ENCODE results near the gene RNF175.

The RNF175 gene

GRCh38 chr4:153759407-153760316 lies at the start of gene RNF175:
RNF175 (minus strand) TSS chr4:153760024; CDS start chr4:153759862, 162 bp downstream.
- H3K4me1 ChIP-seq (ENCODE audit: control insufficient read depth, insufficient read depth, low read length), result peaks cover 24% of the 10 kb centered on the region
- H3K4me3 ChIP-seq (ENCODE audit: low read depth, low read length), result peak within 1 kb of the TSS; percentile 86
- H3K36me3 ChIP-seq (ENCODE audit: control insufficient read depth, insufficient read depth, low read length), result no peaks in the 10 kb centered on the region
- H3K9me3 ChIP-seq (ENCODE audit: control insufficient read depth, insufficient read depth, low read length), result no peaks in the 10 kb centered on the region
- H3K9ac ChIP-seq (ENCODE audit: low read depth, low read length), result peak within 1 kb of the TSS; percentile 66
- H3K27me3 ChIP-seq (ENCODE audit: control insufficient read depth, insufficient read depth, low read length), result peaks cover 23% of the 10 kb centered on the region

GRCh38 chr4:153809307-153809706 lies 49.5 kb upstream of the RNF175 start:
- Histone ChIP-seq H3K9me3 (ENCODE audit: control insufficient read depth, insufficient read depth, low read length) (no peaks in the 10 kb centered on the region), H3K27me3 (ENCODE audit: control insufficient read depth, insufficient read depth, low read length) (no peaks in the 10 kb centered on the region), H3K4me1 (ENCODE audit: control insufficient read depth, insufficient read depth, low read length) (no peaks in the 10 kb centered on the region), H3K36me3 (ENCODE audit: control insufficient read depth, insufficient read depth, low read length) (no peaks in the 10 kb centered on the region), H3K4me3 (ENCODE audit: low read depth, low read length) (no peak overlapping the region), H3K9ac (ENCODE audit: low read depth, low read length) (no peak overlapping the region)

GRCh38 chr4:153808175-153808574 lies 48.4 kb upstream of the RNF175 start:
- Histone ChIP-seq H3K9ac (ENCODE audit: low read depth, low read length) (no peak overlapping the region), H3K9me3 (ENCODE audit: control insufficient read depth, insufficient read depth, low read length) (no peaks in the 10 kb centered on the region), H3K4me3 (ENCODE audit: low read depth, low read length) (no peak overlapping the region), H3K36me3 (ENCODE audit: control insufficient read depth, insufficient read depth, low read length) (no peaks in the 10 kb centered on the region), H3K4me1 (ENCODE audit: control insufficient read depth, insufficient read depth, low read length) (no peaks in the 10 kb centered on the region), H3K27me3 (ENCODE audit: control insufficient read depth, insufficient read depth, low read length) (no peaks in the 10 kb centered on the region)

- Histone ChIP-seq H3K9me3 (ENCODE audit: control insufficient read depth, insufficient read depth, low read length) (no peaks in the 10 kb centered on the region), H3K4me3 (ENCODE audit: low read depth, low read length) (no peak overlapping the region), H3K27me3 (ENCODE audit: control insufficient read depth, insufficient read depth, low read length) (no peaks in the 10 kb centered on the region), H3K9ac (ENCODE audit: low read depth, low read length) (no peak overlapping the region), H3K36me3 (ENCODE audit: control insufficient read depth, insufficient read depth, low read length) (no peaks in the 10 kb centered on the region), H3K4me1 (ENCODE audit: control insufficient read depth, insufficient read depth, low read length) (no peaks in the 10 kb centered on the region)
Measured at GRCh38 chr4:153806073-153806472, 46.2 kb upstream of the RNF175 start.

GRCh38 chr4:153804722-153805121 lies 44.9 kb upstream of the RNF175 start:
- Histone ChIP-seq H3K27me3 (ENCODE audit: control insufficient read depth, insufficient read depth, low read length) (no peaks in the 10 kb centered on the region), H3K9me3 (ENCODE audit: control insufficient read depth, insufficient read depth, low read length) (no peaks in the 10 kb centered on the region), H3K4me3 (ENCODE audit: low read depth, low read length) (no peak overlapping the region), H3K36me3 (ENCODE audit: control insufficient read depth, insufficient read depth, low read length) (no peaks in the 10 kb centered on the region), H3K4me1 (ENCODE audit: control insufficient read depth, insufficient read depth, low read length) (no peaks in the 10 kb centered on the region), H3K9ac (ENCODE audit: low read depth, low read length) (no peak overlapping the region)

GRCh38 chr4:153799694-153800074 lies 39.9 kb upstream of the RNF175 start:
- peaks cover 2% of the 10 kb centered on the region for H3K27me3 ChIP-seq (ENCODE audit: control insufficient read depth, insufficient read depth, low read length)
- H3K9me3 ChIP-seq (ENCODE audit: control insufficient read depth, insufficient read depth, low read length), result no peaks in the 10 kb centered on the region
- no peak overlapping the region for H3K4me3 ChIP-seq (ENCODE audit: low read depth, low read length)
- no peaks in the 10 kb centered on the region for H3K36me3 ChIP-seq (ENCODE audit: control insufficient read depth, insufficient read depth, low read length)
- H3K9ac ChIP-seq (ENCODE audit: low read depth, low read length), result no peak overlapping the region
- no peaks in the 10 kb centered on the region for H3K4me1 ChIP-seq (ENCODE audit: control insufficient read depth, insufficient read depth, low read length)

GRCh38 chr4:153798901-153799693 lies 39.3 kb upstream of the RNF175 start:
- H3K4me3 ChIP-seq (ENCODE audit: low read depth, low read length), result no peak overlapping the region
- H3K27me3 ChIP-seq (ENCODE audit: control insufficient read depth, insufficient read depth, low read length), result peaks cover 6% of the 10 kb centered on the region
- H3K36me3 ChIP-seq (ENCODE audit: control insufficient read depth, insufficient read depth, low read length), result no peaks in the 10 kb centered on the region
- H3K9me3 ChIP-seq (ENCODE audit: control insufficient read depth, insufficient read depth, low read length), result no peaks in the 10 kb centered on the region
- H3K9ac ChIP-seq (ENCODE audit: low read depth, low read length), result no peak overlapping the region
- no peaks in the 10 kb centered on the region for H3K4me1 ChIP-seq (ENCODE audit: control insufficient read depth, insufficient read depth, low read length)

- no peaks in the 10 kb centered on the region for H3K4me1 ChIP-seq (ENCODE audit: control insufficient read depth, insufficient read depth, low read length)
- H3K9ac ChIP-seq (ENCODE audit: low read depth, low read length), result no peak overlapping the region
- H3K27me3 ChIP-seq (ENCODE audit: control insufficient read depth, insufficient read depth, low read length), result peaks cover 13% of the 10 kb centered on the region
- H3K4me3 ChIP-seq (ENCODE audit: low read depth, low read length), result no peak overlapping the region
- no peaks in the 10 kb centered on the region for H3K36me3 ChIP-seq (ENCODE audit: control insufficient read depth, insufficient read depth, low read length)
- H3K9me3 ChIP-seq (ENCODE audit: control insufficient read depth, insufficient read depth, low read length), result no peaks in the 10 kb centered on the region
Measured at GRCh38 chr4:153798420-153798819, 38.6 kb upstream of the RNF175 start.

GRCh38 chr4:153794006-153794405 lies 34.2 kb upstream of the RNF175 start:
- H3K36me3 ChIP-seq (ENCODE audit: control insufficient read depth, insufficient read depth, low read length), result no peaks in the 10 kb centered on the region
- peaks cover 29% of the 10 kb centered on the region for H3K27me3 ChIP-seq (ENCODE audit: control insufficient read depth, insufficient read depth, low read length)
- peaks cover 7% of the 10 kb centered on the region for H3K4me1 ChIP-seq (ENCODE audit: control insufficient read depth, insufficient read depth, low read length)
- no peak overlapping the region for H3K4me3 ChIP-seq (ENCODE audit: low read depth, low read length)
- no peaks in the 10 kb centered on the region for H3K9me3 ChIP-seq (ENCODE audit: control insufficient read depth, insufficient read depth, low read length)
- H3K9ac ChIP-seq (ENCODE audit: low read depth, low read length), result no peak overlapping the region

GRCh38 chr4:153792618-153793247 lies 32.9 kb upstream of the RNF175 start:
- Histone ChIP-seq H3K36me3 (ENCODE audit: control insufficient read depth, insufficient read depth, low read length) (no peaks in the 10 kb centered on the region), H3K4me1 (ENCODE audit: control insufficient read depth, insufficient read depth, low read length) (peaks cover 8% of the 10 kb centered on the region), H3K9me3 (ENCODE audit: control insufficient read depth, insufficient read depth, low read length) (no peaks in the 10 kb centered on the region), H3K9ac (ENCODE audit: low read depth, low read length) (peak overlapping the region; percentile 70), H3K4me3 (ENCODE audit: low read depth, low read length) (peak overlapping the region; percentile 88), H3K27me3 (ENCODE audit: control insufficient read depth, insufficient read depth, low read length) (peaks cover 31% of the 10 kb centered on the region)

GRCh38 chr4:153791746-153792617 lies 32.2 kb upstream of the RNF175 start:
- Histone ChIP-seq H3K27me3 (ENCODE audit: control insufficient read depth, insufficient read depth, low read length) (peaks cover 39% of the 10 kb centered on the region), H3K9ac (ENCODE audit: low read depth, low read length) (peak overlapping the region; percentile 70), H3K9me3 (ENCODE audit: control insufficient read depth, insufficient read depth, low read length) (no peaks in the 10 kb centered on the region), H3K4me1 (ENCODE audit: control insufficient read depth, insufficient read depth, low read length) (peaks cover 11% of the 10 kb centered on the region), H3K4me3 (ENCODE audit: low read depth, low read length) (peak overlapping the region; percentile 88), H3K36me3 (ENCODE audit: control insufficient read depth, insufficient read depth, low read length) (no peaks in the 10 kb centered on the region)

Data from iPS-15b (cell line).